Ovary (tissue), 10 donors: ENCODE results near the gene LRCH3. TPM values are rescaled to one million over a fixed set of nuclear protein-coding genes. Genes with fewer than 3 reads are reported as not detected.

Experiments used
- DNase-seq, 5 donors: peaks; one replicate each; pipeline ENCODE4 v3.0.0-alpha.2; 2019 to 2020
- H3K27ac ChIP-seq, 2 donors: fragments of 200-600 bp; one replicate each; pipeline versions ENCODE4 v1.5.1 to v1.8.0; 2019 to 2022
- H3K27me3 ChIP-seq: fragments of 200-600 bp; one replicate; pipeline ENCODE4 v1.8.0; 2022
- H3K36me3 ChIP-seq: fragments of 200-600 bp; sonication (generic); one replicate; pipeline ENCODE4 v1.5.1; 2019
- H3K4me1 ChIP-seq: one replicate; pipeline ENCODE4 v1.8.1; 2013; ENCODE audit warnings: mild to moderate bottlenecking, moderate library complexity; ENCODE audit not compliant: insufficient read depth
- H3K4me3 ChIP-seq: fragments of 200-600 bp; sonication (generic); one replicate; pipeline ENCODE4 v1.5.1; 2017
- H3K9me3 ChIP-seq, 2 donors: fragments of 200-600 bp in 1 of 2; sonication (generic) in 1 of 2; one replicate each; pipeline versions ENCODE4 v1.5.1 to v1.8.1; 2013 to 2019; ENCODE audit warnings: mild to moderate bottlenecking in 1 of 2, moderate library complexity in 1 of 2
- EP300 ChIP-seq: sonication (generic); formaldehyde crosslinking; IDR thresholded peaks from one replicate; pipeline ENCODE4 v1.6.1; 2017; ENCODE audit warnings: antibody characterized with exemption
- POLR2A ChIP-seq: fragments of 450-650 bp; IDR thresholded peaks from one replicate; pipeline ENCODE4 v1.6.1; 2017; ENCODE audit warnings: antibody characterized with exemption, mild to moderate bottlenecking, moderate library complexity
- WGBS, 3 donors: extraction: QIAGEN DNeasy Blood & Tissue Kit in 1 of 3; methylation state at CpG; one replicate each; pipeline versions ENCODE4 v1.1.5 to v1.1.7; 2013 to 2017; 5-methylcytosine and 5-hydroxymethylcytosine counted together
- intact Hi-C, 4 donors: fragments of 100-400 bp; cut with DNase I; formaldehyde crosslinking; loops; one replicate each; pipeline versions ENCODE4 v1.11.0 to v1.15.1; 2022 to 2023
- long read RNA-seq, 3 donors: library from polyadenylated mRNA in 2 of 3; unstranded in 2 of 3; transcript quantifications; one replicate each; pipeline ENCODE4 v2.0.0 and lab custom pipeline, GENCODE V29; 2021 to 2026
- polyA plus RNA-seq, 2 donors: library from polyadenylated mRNA; stranded (reverse); fragments of 200-250 nt in 1 of 2; fragments of 350-450 nt in 1 of 2; fragmentation: Illumina TruSeq in 1 of 2; extraction: RNeasy Lipid Tissue Mini Kit (QIAGEN cat#74804) in 1 of 2; gene quantifications; one replicate each; pipeline ENCODE4 v1.2.3, GENCODE V29; 2013 to 2014
- total RNA-seq, 7 donors: library from RNA; depleted of rRNA in 2 of 7; stranded (reverse); fragments of >200 nt in 2 of 7; fragmentation: NEBNext Ultra II Directional in 3 of 7; extraction: Animal tissue kit (Norgen Biotek cat#: 25700) in 3 of 7; gene quantifications; one replicate each; pipeline versions ENCODE4 v1.1.0 to v1.2.4, GENCODE V29; 2016 to 2023
- TF ChIP-seq, protein P1 (sequence below), 3 donors: fragments of 450-650 bp in 2 of 3; fragments of 200-600 bp in 1 of 3; IDR thresholded peaks; one replicate each; pipeline versions ENCODE4 v1.5.1 to v1.8.0; 2016 to 2022; ENCODE audit warnings: antibody characterized with exemption in 3 of 3, mild to moderate bottlenecking in 1 of 3
- donor health status: DM: no; HTN: no; CAD: no; lungs with moderate emphysema.
- donor health status: DM: no; HTN: no; CAD: no.
- donor health status: Bipolar disorder and iron deficiency.
- donor health status: DM: yes; HTN: yes; CAD: no.
- donor health status: DM: no; HTN: no; CAD: no.
- donor health status: DM: yes; HTN: yes; CAD: no.

LRCH3 gene
- 100 to 1,000 TPM in 2 of 7 donors, 10 to 100 TPM in 5; 44.4 to 192 (median 61.6) TPM for total RNA-seq
- polyA plus RNA-seq: 10 to 100 TPM; 20.9 to 69.6 TPM
- long read RNA-seq, donor 1, transcript LRCH3-203 (21 exons, 2,970 nt): major isoform, 8 of 82 reads
- long read RNA-seq, donor 1, partial matches to known transcripts: 26 of 82 reads
- long read RNA-seq, donor 1, other reads (novel, unspliced or antisense): 47 of 82 reads
- long read RNA-seq, donor 2, partial matches to known transcripts: 9 of 12 reads
- long read RNA-seq, donor 2, other reads (novel, unspliced or antisense): 0 of 12 reads
- long read RNA-seq, donor 3, partial matches to known transcripts: 11 of 34 reads
- long read RNA-seq, donor 3, other reads (novel, unspliced or antisense): 21 of 34 reads

DNA sequence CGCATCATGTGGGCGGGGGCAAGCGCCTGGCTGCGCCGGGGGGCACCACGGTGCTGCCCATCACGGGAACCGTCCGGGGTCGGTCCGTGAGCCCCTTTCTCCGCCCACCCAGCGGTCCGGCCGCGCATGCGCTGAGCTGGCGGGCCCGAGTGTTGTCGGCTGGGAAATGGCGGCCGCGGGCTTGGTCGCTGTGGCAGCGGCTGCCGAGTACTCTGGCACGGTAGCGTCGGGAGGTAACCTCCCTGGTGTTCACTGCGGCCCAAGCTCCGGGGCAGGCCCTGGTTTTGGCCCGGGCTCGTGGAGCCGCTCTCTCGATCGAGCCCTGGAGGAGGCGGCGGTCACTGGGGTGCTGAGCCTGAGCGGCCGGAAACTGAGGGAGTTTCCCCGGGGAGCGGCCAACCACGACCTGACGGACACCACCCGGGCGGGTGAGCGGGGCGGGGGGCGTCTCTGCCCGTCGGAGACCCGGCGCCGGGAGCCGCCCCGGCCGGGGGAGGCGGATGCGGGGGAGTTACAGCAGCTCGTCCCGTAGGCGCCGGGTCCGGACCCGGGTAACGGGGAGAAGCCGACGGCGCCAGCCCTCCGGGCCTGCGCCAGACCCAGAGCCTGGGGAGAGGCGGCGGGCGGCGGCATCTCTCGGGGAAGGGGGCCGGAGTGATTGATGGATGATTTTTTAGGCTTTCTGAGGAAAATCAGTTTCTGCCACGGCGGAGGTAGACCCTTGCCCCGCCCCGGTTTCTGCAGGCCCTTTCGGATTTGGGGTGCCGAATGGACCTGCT is at the start of gene LRCH3:
LRCH3 (plus strand) TSS at position 142 of the 779 bp plus-strand sequence; CDS start at position 167, 25 bp downstream.
- TF ChIP-seq, protein P1, sequence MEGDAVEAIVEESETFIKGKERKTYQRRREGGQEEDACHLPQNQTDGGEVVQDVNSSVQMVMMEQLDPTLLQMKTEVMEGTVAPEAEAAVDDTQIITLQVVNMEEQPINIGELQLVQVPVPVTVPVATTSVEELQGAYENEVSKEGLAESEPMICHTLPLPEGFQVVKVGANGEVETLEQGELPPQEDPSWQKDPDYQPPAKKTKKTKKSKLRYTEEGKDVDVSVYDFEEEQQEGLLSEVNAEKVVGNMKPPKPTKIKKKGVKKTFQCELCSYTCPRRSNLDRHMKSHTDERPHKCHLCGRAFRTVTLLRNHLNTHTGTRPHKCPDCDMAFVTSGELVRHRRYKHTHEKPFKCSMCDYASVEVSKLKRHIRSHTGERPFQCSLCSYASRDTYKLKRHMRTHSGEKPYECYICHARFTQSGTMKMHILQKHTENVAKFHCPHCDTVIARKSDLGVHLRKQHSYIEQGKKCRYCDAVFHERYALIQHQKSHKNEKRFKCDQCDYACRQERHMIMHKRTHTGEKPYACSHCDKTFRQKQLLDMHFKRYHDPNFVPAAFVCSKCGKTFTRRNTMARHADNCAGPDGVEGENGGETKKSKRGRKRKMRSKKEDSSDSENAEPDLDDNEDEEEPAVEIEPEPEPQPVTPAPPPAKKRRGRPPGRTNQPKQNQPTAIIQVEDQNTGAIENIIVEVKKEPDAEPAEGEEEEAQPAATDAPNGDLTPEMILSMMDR (IDR thresholded peaks at IDR 0.05): peak in 1 of 3 donors; percentile 5
- TF ChIP-seq POLR2A: peak; percentile 62
- TF ChIP-seq EP300: no peak
- 0 to 1% (median 1%) methylated on average over 73 to 83 of the region's 83 CpGs for WGBS, 3 donors
- Histone ChIP-seq H3K27me3 (no peaks in the 10 kb centered on the region), H3K4me3 (peak within 1 kb of the TSS; percentile 63), H3K27ac (peak within 1 kb of the TSS; percentile 93 to 98), H3K9me3 (no peaks in the 10 kb centered on the region), H3K36me3 (no peaks in the 10 kb centered on the region), H3K4me1 (peaks cover 7% of the 10 kb centered on the region)
- peak; percentile 73 to 92 (median 86) for DNase-seq
- intact Hi-C loops: no loop called here

DNA sequence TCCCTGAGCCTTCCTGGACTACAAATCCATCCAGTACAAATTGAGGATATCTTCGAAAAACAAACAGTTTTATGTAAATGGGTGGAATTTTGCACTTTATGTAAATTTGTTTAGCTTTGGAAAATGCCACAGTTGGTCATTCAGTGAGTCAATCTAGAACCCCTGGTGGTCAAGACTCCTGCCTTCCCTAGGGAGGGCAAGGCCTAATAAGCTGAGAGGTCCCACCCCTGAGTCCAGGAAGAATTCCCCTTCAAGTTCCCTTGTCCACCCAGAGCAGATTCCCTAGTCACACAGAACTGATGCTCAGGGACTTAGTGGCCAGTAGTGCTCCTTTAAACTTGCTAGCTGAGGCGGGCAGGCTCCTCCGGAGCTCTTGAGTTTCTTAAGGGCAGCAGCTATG is 48.3 kb upstream of the LRCH3 start:
- TF ChIP-seq, protein P1 (IDR thresholded peaks at IDR 0.05): no peak
- TF ChIP-seq POLR2A (no peak), EP300 (no peak)
- DNase-seq: no peak
- Histone ChIP-seq H3K4me3 (no peak overlapping the region), H3K27me3 (no peaks in the 10 kb centered on the region), H3K9me3 (no peaks in the 10 kb centered on the region), H3K36me3 (no peaks in the 10 kb centered on the region), H3K27ac (no peak overlapping the region), H3K4me1 (no peaks in the 10 kb centered on the region)
- 79 to 88% (median 88%) methylated on average over 3 of the region's 3 CpGs for WGBS, 3 donors
- intact Hi-C loops: no loop called here

DNA sequence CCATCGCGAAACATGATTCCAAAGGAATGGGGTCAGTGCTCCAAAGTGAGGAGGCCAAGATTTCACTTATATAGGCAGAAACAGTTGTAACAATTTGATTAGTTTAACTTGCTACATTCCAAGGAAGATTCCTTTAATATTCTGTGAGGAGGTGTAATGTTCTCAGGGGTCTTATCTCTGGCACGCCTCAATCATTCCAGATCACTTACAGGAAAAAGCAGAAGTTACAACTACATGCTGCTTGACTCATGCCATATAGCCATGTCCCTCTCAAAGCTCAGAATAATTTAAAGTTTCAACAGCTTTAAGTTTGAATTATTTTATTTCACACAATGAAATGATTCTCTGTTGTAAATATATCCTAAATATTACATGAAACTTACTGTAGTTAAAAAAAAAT is 44.8 kb upstream of the LRCH3 start:
- TF ChIP-seq POLR2A: no peak
- TF ChIP-seq EP300: no peak
- TF ChIP-seq, protein P1 (IDR thresholded peaks at IDR 0.05): no peak
- intact Hi-C loops: no loop called here
- H3K27ac ChIP-seq: no peak overlapping the region
- H3K27me3 ChIP-seq: no peaks in the 10 kb centered on the region
- H3K9me3 ChIP-seq: no peaks in the 10 kb centered on the region
- DNase-seq: no peak
- no peak overlapping the region for H3K4me3 ChIP-seq
- 74 to 81% (median 80%) methylated on average over 3 of the region's 3 CpGs for WGBS, 3 donors
- H3K36me3 ChIP-seq: no peaks in the 10 kb centered on the region
- H3K4me1 ChIP-seq: no peaks in the 10 kb centered on the region

DNA sequence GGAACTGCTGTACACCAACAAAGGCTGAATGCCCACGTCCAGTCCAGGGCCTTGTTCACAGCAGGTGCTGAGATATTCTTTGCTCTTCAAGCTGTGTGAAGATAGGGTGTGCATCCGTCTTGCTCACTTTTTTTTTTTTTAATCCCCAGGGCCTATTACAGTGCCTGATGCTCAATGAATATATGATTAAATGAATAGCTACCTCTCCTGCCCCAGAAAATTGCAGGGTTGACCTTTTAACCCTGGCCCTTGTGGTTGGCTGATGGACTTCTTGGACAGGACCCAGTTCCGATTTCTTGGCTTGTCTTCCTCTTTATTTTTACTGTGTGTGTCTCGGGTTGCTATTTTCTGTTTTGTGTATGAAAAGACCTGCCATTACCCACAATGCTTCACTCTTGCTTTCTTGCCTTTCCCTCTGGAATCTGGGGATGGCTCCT is 44.2 kb upstream of the LRCH3 start:
- DNase-seq: no peak
- 49 to 67% (median 56%) methylated on average over 4 of the region's 4 CpGs for WGBS, 3 donors
- H3K27me3 ChIP-seq: no peaks in the 10 kb centered on the region
- H3K4me1 ChIP-seq: peaks cover 1% of the 10 kb centered on the region
- intact Hi-C loops: no loop called here
- H3K4me3 ChIP-seq: no peak overlapping the region
- H3K27ac ChIP-seq: no peak overlapping the region
- H3K36me3 ChIP-seq: no peaks in the 10 kb centered on the region
- no peaks in the 10 kb centered on the region for H3K9me3 ChIP-seq
- TF ChIP-seq, protein P1 (IDR thresholded peaks at IDR 0.05): no peak
- TF ChIP-seq POLR2A (no peak), EP300 (no peak)
